Measurements from ENCODE around the gene BARHL1. TPM values are rescaled to one million over a fixed set of nuclear protein-coding genes. Genes with fewer than 3 reads are reported as not detected.

The BARHL1 gene
- total RNA-seq, 1 experiment from 2014 or later = not detected

DNA sequence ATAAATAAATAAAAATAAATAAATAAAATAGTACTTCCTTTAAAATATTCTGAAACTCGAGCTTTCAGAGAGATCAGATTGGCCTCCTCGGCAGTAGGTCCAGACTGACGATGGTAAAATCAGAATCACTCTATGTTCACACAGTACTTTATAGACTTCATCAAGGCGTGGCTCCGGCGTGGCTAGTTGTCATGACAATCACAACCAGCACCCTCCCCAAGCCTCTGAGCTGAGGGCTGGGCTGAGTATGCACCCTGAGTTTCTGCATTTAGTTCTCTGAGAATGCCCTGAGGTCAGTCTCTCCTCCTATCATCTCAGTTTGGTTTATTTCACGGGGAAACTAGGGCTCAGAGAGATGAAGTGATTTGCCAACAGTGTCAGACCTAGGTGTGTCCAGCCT lies 43.3 kb upstream of the BARHL1 start:
- no peak overlapping the region for H2BK120ac ChIP-seq (ENCODE audit: low read depth, low read length, poor library complexity, severe bottlenecking)

More for the DNA sequence above, 43.3 kb upstream of the BARHL1 start:
- no peak overlapping the region for H4K91ac ChIP-seq (ENCODE audit: insufficient read length, low read depth, low read length)
- no peak overlapping the region for H3T11ph ChIP-seq (ENCODE audit: low read length)
- H3K27me3 Mint-ChIP-seq (ENCODE audit: low read depth) = peaks cover 10% of the 10 kb centered on the region
- peaks cover 7 to 9% (median 7%) of the 10 kb centered on the region in 3 experiments; a peak in 6 of 7 replicates for H3K36me3 Mint-ChIP-seq (ENCODE audit: insufficient read depth in 1 of 3, low read depth in 3 of 3)
- no peaks in the 10 kb centered on the region for H3K79me2 ChIP-seq (ENCODE audit: insufficient read depth, low read length)
- H2BK15ac ChIP-seq (ENCODE audit: low read depth, low read length) = no peak overlapping the region
- H2BK12ac ChIP-seq (ENCODE audit: insufficient read length, low read depth, low read length) = no peak overlapping the region
- no peaks in the 10 kb centered on the region for H4K20me1 ChIP-seq (ENCODE audit: control insufficient read depth, insufficient read depth, insufficient read length)
- H3K23ac ChIP-seq (ENCODE audit: insufficient read length, low read depth, low read length) = no peak overlapping the region
- no CpG with 5 or more reads among the region's 7 CpGs for WGBS (ENCODE audit: extremely low coverage, insufficient read length, low lambda C conversion rate)
- H3K9me3 ChIP-seq (ENCODE audit: control insufficient read depth, low read depth, low read length) = no peaks in the 10 kb centered on the region
- H2AK5ac ChIP-seq (ENCODE audit: insufficient read length, low read length) = no peak overlapping the region
- no peaks in the 10 kb centered on the region for H3K23me2 ChIP-seq (ENCODE audit: insufficient read length, low read depth, low read length, poor library complexity, severe bottlenecking)
- no peak overlapping the region for H2BK5ac ChIP-seq (ENCODE audit: insufficient read length, low read length)
- peaks cover 17 to 19% of the 10 kb centered on the region in 2 experiments for H3K4me1 Mint-ChIP-seq
- H3K4ac ChIP-seq (ENCODE audit: low read depth, low read length) = no peak overlapping the region
- DNase-seq = no peak
- H2AFZ ChIP-seq (ENCODE audit: low read length) = no peak overlapping the region
- H3K18ac ChIP-seq (ENCODE audit: insufficient read length, low read depth, low read length) = no peak overlapping the region
- no peak overlapping the region for H3K9ac ChIP-seq (ENCODE audit: extremely low read depth, insufficient read length, low read length)
- no peak overlapping the region for H3K4me3 Mint-ChIP-seq
- no peak overlapping the region for H3K56ac ChIP-seq (ENCODE audit: insufficient read length, low read depth, low read length)
- H4K8ac ChIP-seq (replicated peaks; ENCODE audit: insufficient read length, low read depth, low read length) = no peak overlapping the region
- H3K4me2 ChIP-seq (ENCODE audit: insufficient read depth, insufficient read length, low read length) = no peak overlapping the region
- H3K27ac ChIP-seq (ENCODE audit: insufficient read length, low read depth, low read length) = no peak overlapping the region
- no peak overlapping the region; a peak in 1 of 7 replicates for H3K27ac Mint-ChIP-seq
- no peak overlapping the region for H2BK20ac ChIP-seq (ENCODE audit: low read depth, low read length, poor library complexity, severe bottlenecking)
- no peak overlapping the region for H3K14ac ChIP-seq (ENCODE audit: insufficient read depth, low read length)
- TF ChIP-seq, protein P1, sequence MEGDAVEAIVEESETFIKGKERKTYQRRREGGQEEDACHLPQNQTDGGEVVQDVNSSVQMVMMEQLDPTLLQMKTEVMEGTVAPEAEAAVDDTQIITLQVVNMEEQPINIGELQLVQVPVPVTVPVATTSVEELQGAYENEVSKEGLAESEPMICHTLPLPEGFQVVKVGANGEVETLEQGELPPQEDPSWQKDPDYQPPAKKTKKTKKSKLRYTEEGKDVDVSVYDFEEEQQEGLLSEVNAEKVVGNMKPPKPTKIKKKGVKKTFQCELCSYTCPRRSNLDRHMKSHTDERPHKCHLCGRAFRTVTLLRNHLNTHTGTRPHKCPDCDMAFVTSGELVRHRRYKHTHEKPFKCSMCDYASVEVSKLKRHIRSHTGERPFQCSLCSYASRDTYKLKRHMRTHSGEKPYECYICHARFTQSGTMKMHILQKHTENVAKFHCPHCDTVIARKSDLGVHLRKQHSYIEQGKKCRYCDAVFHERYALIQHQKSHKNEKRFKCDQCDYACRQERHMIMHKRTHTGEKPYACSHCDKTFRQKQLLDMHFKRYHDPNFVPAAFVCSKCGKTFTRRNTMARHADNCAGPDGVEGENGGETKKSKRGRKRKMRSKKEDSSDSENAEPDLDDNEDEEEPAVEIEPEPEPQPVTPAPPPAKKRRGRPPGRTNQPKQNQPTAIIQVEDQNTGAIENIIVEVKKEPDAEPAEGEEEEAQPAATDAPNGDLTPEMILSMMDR (conservative IDR thresholded peaks at IDR 0.05) = no peak
- H3K4me1 ChIP-seq (ENCODE audit: insufficient read depth, low read length) = peaks cover 4% of the 10 kb centered on the region; the same call in 1 of the 2 replicates
- peaks cover 20 to 24% of the 10 kb centered on the region in 2 experiments for H3K9me3 Mint-ChIP-seq
- H4K5ac ChIP-seq (ENCODE audit: insufficient read length, low read depth, low read length) = no peak overlapping the region
- no peaks in the 10 kb centered on the region for H3K79me1 ChIP-seq (ENCODE audit: insufficient read depth, low read depth, low read length, poor library complexity, severe bottlenecking)
- H3K27me3 ChIP-seq (ENCODE audit: insufficient read depth, low read length) = no peaks in the 10 kb centered on the region
